ENCODE results near the gene DPP4.
A peak's percentile ranks its signal among the peaks of the same experiment; 100 is the strongest.
"Not testable (repeated sequence)": the region's sequence is repeated elsewhere in the genome, so short reads cannot be mapped to it uniquely, and the experiment has no call there.

The DPP4 gene

DNA sequence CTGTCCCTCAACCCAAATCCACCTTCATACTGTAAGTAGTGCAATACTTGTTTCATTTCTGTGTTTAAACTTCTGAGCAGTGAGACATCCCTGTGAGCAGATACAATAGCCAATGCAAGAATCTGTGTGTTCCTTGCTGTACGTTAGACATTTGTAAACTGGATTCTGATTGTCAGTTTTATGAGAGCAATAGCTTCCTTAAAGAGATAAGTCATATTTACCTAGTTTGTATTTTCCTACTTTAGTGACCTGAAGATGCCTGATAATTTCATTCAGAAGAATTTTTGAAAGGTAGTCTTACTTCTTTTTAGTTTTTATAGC lies 90.7 kb downstream of the DPP4 start:
- H3K36me3 ChIP-seq: no peaks in the 10 kb centered on the region
- no peaks in the 10 kb centered on the region for H4K20me1 ChIP-seq

GRCh38 chr2:161982548-161983330 lies 91.3 kb downstream of the DPP4 start:
- no peaks in the 10 kb centered on the region for H3K9me3 ChIP-seq (replicated peaks in 1 of 11)
- peak overlapping the region in 2 of 11 experiments; percentile 7 to 28; a peak in 1 of 22 replicates for H3K4me2 ChIP-seq
- no peak overlapping the region for H3K27ac ChIP-seq
- no peak for TF ChIP-seq Cebpa-rat (IDR thresholded peaks at IDR 0.05)
- peaks cover 5 to 50% (median 9%) of the 10 kb centered on the region in 10 experiments; a peak in 14 of 20 replicates for H3K4me1 ChIP-seq
- H3K27me3 ChIP-seq: 0 out of 22 replicates have a peak, but pooled peaks cover 0 to 4% (median 0%) of the 10 kb centered on the region in 11 experiments
- no peaks in the 10 kb centered on the region for H3K36me3 ChIP-seq
- no peaks in the 10 kb centered on the region for H4K20me1 ChIP-seq
- no peak overlapping the region for H3K9ac ChIP-seq
- no peak overlapping the region for H3K4me3 ChIP-seq

More for the DNA sequence above, 90.7 kb downstream of the DPP4 start:
- Histone ChIP-seq H3K4me1 (peaks cover 5 to 44% (median 9%) of the 10 kb centered on the region in 10 experiments; a peak in 14 of 20 replicates), H3K4me2 (peak overlapping the region in 2 of 11 experiments; percentile 7 to 28; a peak in 1 of 22 replicates), H3K9me3 (replicated peaks in 1 of 11) (no peaks in the 10 kb centered on the region), H3K9ac (no peak overlapping the region), H3K27ac (no peak overlapping the region), H3K27me3 (0 out of 22 replicates have a peak, but pooled peaks cover 0 to 4% (median 0%) of the 10 kb centered on the region in 11 experiments), H3K4me3 (no peak overlapping the region)
- TF ChIP-seq Cebpa-rat (IDR thresholded peaks at IDR 0.05): no peak

DNA sequence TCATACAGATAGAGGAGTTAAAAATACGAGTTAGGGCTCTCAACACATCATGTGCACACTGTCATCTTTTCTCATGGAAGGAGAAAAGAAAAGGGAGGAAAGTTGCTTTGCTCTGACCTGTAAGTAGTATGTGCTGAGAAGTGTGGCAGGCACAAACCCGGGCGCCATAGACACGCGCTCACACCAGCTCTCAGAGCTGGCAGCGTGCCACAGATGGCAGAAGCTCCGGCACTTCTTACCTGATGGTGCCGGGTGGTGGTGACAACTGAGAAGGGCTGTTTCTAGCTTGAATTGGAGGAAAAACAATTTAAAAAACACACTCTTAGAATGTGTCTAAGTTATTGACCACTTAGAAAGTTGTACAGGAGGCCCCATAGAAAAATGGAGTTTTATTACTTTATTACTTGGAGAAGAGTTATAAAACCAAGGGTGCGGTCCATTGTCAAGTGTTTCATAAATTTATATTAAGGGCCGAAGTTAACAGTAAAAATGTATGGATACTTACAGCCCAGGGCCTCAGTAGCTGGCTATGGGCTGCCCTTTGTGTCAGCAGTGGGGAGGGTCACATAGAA lies 92.2 kb downstream of the DPP4 start:
- 0 out of 22 replicates have a peak, but pooled peaks cover 0 to 4% (median 0%) of the 10 kb centered on the region in 11 experiments for H3K27me3 ChIP-seq
- no peak overlapping the region for H3K4me3 ChIP-seq
- H3K27ac ChIP-seq: no peak overlapping the region
- TF ChIP-seq Cebpa-rat (IDR thresholded peaks at IDR 0.05): no peak
- H3K9me3 ChIP-seq (replicated peaks in 1 of 11): no peaks in the 10 kb centered on the region
- H4K20me1 ChIP-seq: no peaks in the 10 kb centered on the region
- no peaks in the 10 kb centered on the region for H3K36me3 ChIP-seq
- H3K4me2 ChIP-seq: peak overlapping the region in 2 of 11 experiments; percentile 38 to 52; a peak in 4 of 22 replicates
- H3K9ac ChIP-seq: no peak overlapping the region
- peaks cover 5 to 59% (median 9%) of the 10 kb centered on the region in 10 experiments; a peak in 14 of 20 replicates for H3K4me1 ChIP-seq

DNA sequence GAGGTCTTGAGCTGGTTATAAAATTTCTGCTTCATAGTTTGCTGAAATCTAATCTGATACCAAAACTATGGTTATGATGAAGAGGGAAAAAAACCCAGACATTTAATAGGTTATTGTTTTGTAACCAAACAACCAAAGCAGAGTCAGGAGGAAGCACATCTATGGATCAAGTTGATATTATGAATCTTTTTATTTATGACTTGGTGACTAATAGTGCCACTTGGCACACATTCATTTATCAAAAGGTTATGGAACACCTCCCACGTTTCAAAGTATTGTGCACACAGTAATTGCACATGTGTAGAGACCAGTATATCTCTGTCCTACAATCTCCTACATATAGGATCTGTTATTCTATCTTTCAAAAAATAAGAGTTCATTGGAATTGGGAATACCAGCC lies 93.0 kb downstream of the DPP4 start:
- H3K9ac ChIP-seq: no peak overlapping the region

GRCh38 chr2:161979490-161979889 lies 94.5 kb downstream of the DPP4 start:
- Histone ChIP-seq H4K20me1 (no peaks in the 10 kb centered on the region), H3K36me3 (no peaks in the 10 kb centered on the region), H3K4me3 (no peak overlapping the region), H3K4me1 (peaks cover 5 to 82% (median 13%) of the 10 kb centered on the region in 10 experiments; a peak in 16 of 20 replicates), H3K9ac (no peak overlapping the region), H3K27ac (no peak overlapping the region; a peak in 1 of 22 replicates), H3K27me3 (0 out of 22 replicates have a peak, but pooled peaks cover 0 to 4% (median 0%) of the 10 kb centered on the region in 11 experiments), H3K4me2 (peak overlapping the region in 9 of 11 experiments; percentile 13 to 94 (median 24); a peak in 12 of 22 replicates), H3K9me3 (replicated peaks in 1 of 11) (no peaks in the 10 kb centered on the region)
- TF ChIP-seq Cebpa-rat (IDR thresholded peaks at IDR 0.05): no peak

More for the DNA sequence above, 93.0 kb downstream of the DPP4 start:
- H3K27ac ChIP-seq: no peak overlapping the region
- no peaks in the 10 kb centered on the region for H3K9me3 ChIP-seq (replicated peaks in 1 of 11)
- peaks cover 5 to 67% (median 10%) of the 10 kb centered on the region in 10 experiments; a peak in 14 of 20 replicates for H3K4me1 ChIP-seq
- H3K27me3 ChIP-seq: 0 out of 22 replicates have a peak, but pooled peaks cover 0 to 4% (median 0%) of the 10 kb centered on the region in 11 experiments
- no peaks in the 10 kb centered on the region for H4K20me1 ChIP-seq
- H3K4me2 ChIP-seq: no peak overlapping the region
- no peaks in the 10 kb centered on the region for H3K36me3 ChIP-seq
- no peak for TF ChIP-seq Cebpa-rat (IDR thresholded peaks at IDR 0.05)
- no peak overlapping the region for H3K4me3 ChIP-seq

- not testable (repeated sequence) for H3K27ac ChIP-seq, H3K9ac ChIP-seq
- peaks cover 5 to 89% (median 13%) of the 10 kb centered on the region in 10 experiments; a peak in 16 of 20 replicates for H3K4me1 ChIP-seq
Observed at GRCh38 chr2:161977926-161978325, 96.1 kb downstream of the DPP4 start.

DNA sequence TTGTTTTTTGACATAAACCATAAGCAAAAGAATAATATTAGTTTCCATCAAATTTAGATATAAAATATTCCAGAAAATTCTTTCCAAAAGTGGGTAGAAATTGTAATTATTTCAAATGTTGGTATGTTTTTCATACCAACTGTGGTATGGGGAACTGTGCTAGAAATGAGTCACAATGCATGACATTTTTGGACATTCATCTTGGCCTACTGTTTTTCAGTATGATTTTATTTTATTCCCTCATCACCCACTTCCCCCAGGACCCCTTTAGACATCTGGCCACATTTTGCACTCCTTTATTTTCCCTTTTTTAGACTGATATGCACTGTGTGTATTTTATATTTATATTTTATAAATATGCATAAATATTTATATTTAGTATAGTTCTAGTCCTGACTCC lies 97.1 kb downstream of the DPP4 start:
- H3K4me2 ChIP-seq: peak overlapping the region in 4 of 11 experiments; percentile 55 to 94 (median 80); a peak in 5 of 22 replicates
- H3K9me3 ChIP-seq (replicated peaks in 1 of 11): no peaks in the 10 kb centered on the region
- H3K9ac ChIP-seq: no peak overlapping the region
- no peaks in the 10 kb centered on the region for H3K36me3 ChIP-seq
- H3K27me3 ChIP-seq: 0 out of 22 replicates have a peak, but pooled peaks cover 0 to under 1% (median 0%) of the 10 kb centered on the region in 11 experiments
- H3K4me1 ChIP-seq: peaks cover 5 to 86% (median 13%) of the 10 kb centered on the region in 10 experiments; a peak in 16 of 20 replicates
- H4K20me1 ChIP-seq: no peaks in the 10 kb centered on the region
- no peak for TF ChIP-seq Cebpa-rat (IDR thresholded peaks at IDR 0.05)
- peak overlapping the region in 2 of 11 experiments; percentile 25 to 70; a peak in 2 of 22 replicates for H3K27ac ChIP-seq
- no peak overlapping the region for H3K4me3 ChIP-seq

More at GRCh38 chr2:161977926-161978325, 96.1 kb downstream of the DPP4 start:
- H3K4me3 ChIP-seq; H3K36me3 ChIP-seq; H3K27me3 ChIP-seq; H3K9me3 ChIP-seq (replicated peaks in 1 of 11); H4K20me1 ChIP-seq: not testable (repeated sequence)
- H3K4me2 ChIP-seq: peak overlapping the region in 2 of 11 experiments; percentile 90 to 94; a peak in 4 of 22 replicates

DNA sequence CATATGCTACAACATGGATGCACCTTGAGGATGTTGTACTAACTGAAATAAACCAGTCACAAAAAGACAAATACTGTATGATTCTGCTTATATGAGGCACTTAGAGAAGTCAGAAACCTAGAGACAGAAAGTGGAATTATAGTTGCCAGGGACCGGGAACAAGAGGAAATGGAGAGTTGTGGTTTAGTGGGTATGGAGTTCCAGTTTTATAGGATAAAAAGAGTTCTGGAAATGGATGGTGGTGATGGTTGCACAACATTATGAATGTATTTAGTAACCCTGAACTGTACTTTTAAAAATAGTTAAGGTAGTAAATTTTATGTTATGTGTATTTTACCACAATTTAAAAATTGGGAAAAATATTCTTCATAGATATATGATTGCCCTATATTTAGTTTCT lies 97.7 kb downstream of the DPP4 start:
- no peaks in the 10 kb centered on the region for H3K9me3 ChIP-seq (replicated peaks in 1 of 11)
- H3K27ac ChIP-seq: peak overlapping the region in 3 of 11 experiments; percentile 70 to 82 (median 73); a peak in 3 of 22 replicates
- peaks cover 5 to 80% (median 13%) of the 10 kb centered on the region in 10 experiments; a peak in 16 of 20 replicates for H3K4me1 ChIP-seq
- H4K20me1 ChIP-seq: no peaks in the 10 kb centered on the region
- no peaks in the 10 kb centered on the region for H3K36me3 ChIP-seq
- no peak for TF ChIP-seq Cebpa-rat (IDR thresholded peaks at IDR 0.05)
- no peak overlapping the region for H3K4me3 ChIP-seq
- H3K27me3 ChIP-seq: no peaks in the 10 kb centered on the region
- H3K4me2 ChIP-seq: peak overlapping the region in 6 of 11 experiments; percentile 11 to 94 (median 63); a peak in 10 of 22 replicates
- H3K9ac ChIP-seq: no peak overlapping the region; a peak in 1 of 22 replicates

DNA sequence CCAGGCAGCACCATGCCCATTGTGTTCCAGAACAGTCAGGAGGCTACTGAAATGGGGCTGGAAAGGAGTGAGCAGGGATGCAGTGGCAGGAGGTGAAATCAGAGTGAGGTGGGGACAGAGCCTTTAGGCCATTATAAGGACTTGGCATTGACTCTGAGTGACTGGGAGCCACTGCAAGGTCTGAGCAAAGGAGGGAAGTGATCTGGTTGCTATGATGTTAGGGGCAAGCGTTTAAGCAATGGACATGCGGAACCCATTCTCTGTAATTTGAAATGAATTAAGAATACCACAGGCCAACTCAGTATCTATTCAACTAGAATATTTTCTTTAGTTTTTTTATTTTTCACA lies 98.2 kb downstream of the DPP4 start:
- Histone ChIP-seq H3K27me3 (no peaks in the 10 kb centered on the region), H4K20me1 (no peaks in the 10 kb centered on the region), H3K9me3 (replicated peaks in 1 of 11) (no peaks in the 10 kb centered on the region), H3K36me3 (no peaks in the 10 kb centered on the region), H3K4me1 (peaks cover 5 to 76% (median 13%) of the 10 kb centered on the region in 10 experiments; a peak in 16 of 20 replicates), H3K9ac (no peak overlapping the region; a peak in 2 of 22 replicates), H3K27ac (peak overlapping the region in 9 of 11 experiments; percentile 8 to 82 (median 55); a peak in 12 of 22 replicates), H3K4me3 (no peak overlapping the region), H3K4me2 (peak overlapping the region in 8 of 11 experiments; percentile 11 to 94 (median 54); a peak in 12 of 22 replicates)
- TF ChIP-seq Cebpa-rat (IDR thresholded peaks at IDR 0.05): no peak; a peak in 1 of 22 replicates

Measured in BLaER1 treated with 17β-estradiol and CSF1 and Interleukin-3, amounts not matched to agents 10 nM and 100 nM (cell line).